Pancreas (tissue), 10 donors: Measurements from ENCODE around the gene FMO3. TPM values are rescaled to one million over a fixed set of nuclear protein-coding genes. Genes with fewer than 3 reads are reported as not detected.

Experiments
- ATAC-seq, 4 donors: fragments of 200-7000 bp; cut with Tn5 transposase; one replicate each; pipeline versions ENCODE4 v1.8.0 to v1.9.1; 2020; ENCODE audit warnings: mild to moderate bottlenecking in 4 of 4, moderate library complexity in 4 of 4
- DNase-seq, 6 donors: peaks; one replicate each; pipeline ENCODE4 v3.0.0-alpha.2; 2020
- FAIRE-seq: peaks from 2 replicates; lab custom pipeline; 2012; peaks lifted over from hg19 to GRCh38; lab: Jason Lieb, UNC
- H3K27ac ChIP-seq, 4 donors: fragments of 200-600 bp; sonication (generic); 1 replicate in 3 of 4; 2 replicates in 1 of 4; pipeline versions ENCODE4 v1.5.0 to v1.8.0; 2020
- H3K27me3 ChIP-seq, 4 donors: fragments of 200-600 bp; one replicate each; pipeline ENCODE4 v1.8.0; 2021
- H3K36me3 ChIP-seq, 3 donors: fragments of 200-600 bp; sonication (generic) in 1 of 3; one replicate each; pipeline versions ENCODE4 v1.5.0 to v1.8.0; 2020 to 2021
- H3K4me1 ChIP-seq, 3 donors: fragments of 200-600 bp; one replicate each; pipeline ENCODE4 v1.8.0; 2021
- H3K4me3 ChIP-seq, 4 donors: fragments of 200-600 bp; sonication (generic) in 2 of 4; one replicate each; pipeline versions ENCODE4 v1.5.0 to v1.8.0; 2020 to 2021
- H3K9me3 ChIP-seq, 4 donors: fragments of 200-600 bp; one replicate each; pipeline ENCODE4 v1.8.0; 2021
- CTCF ChIP-seq, 4 donors: fragments of 200-600 bp; sonication (generic) in 3 of 4; IDR thresholded peaks; one replicate each; pipeline versions ENCODE4 v1.5.0 to v1.8.0; 2021; ENCODE audit warnings: antibody characterized with exemption in 4 of 4
- WGBS, 2 donors: extraction: QIAGEN DNeasy Blood & Tissue Kit; methylation state at CpG; one replicate each; pipeline ENCODE4 v1.1.7; 2013; 5-methylcytosine and 5-hydroxymethylcytosine counted together
- intact Hi-C, 3 donors: fragments of 100-400 bp; cut with DNase I; formaldehyde crosslinking; loops; one replicate each; pipeline versions ENCODE4 v1.11.1 to v1.14.2; 2022
- polyA plus RNA-seq, 2 donors: library from polyadenylated mRNA; stranded (reverse); fragments of 200-250 nt; gene quantifications; one replicate each; pipeline ENCODE4 v1.2.3, GENCODE V29; 2013
- total RNA-seq, 6 donors: library from RNA; stranded (reverse); fragmentation: NEBNext Ultra II Directional in 4 of 6; extraction: Animal tissue kit (Norgen Biotek cat#: 25700) in 4 of 6; gene quantifications; one replicate each; pipeline versions ENCODE4 v1.2.1 to v1.2.4, GENCODE V29; 2021 to 2023
- donor health status: healthy with polysubstance abuse.
- donor health status: DM: no; HTN: no; CAD: no; lungs with moderate emphysema.
- donor health status: DM: no; HTN: no; CAD: no.
- donor health status: control.
- donor health status: control.
- donor health status: Bipolar disorder and iron deficiency.
- donor health status: DM: yes; HTN: yes; CAD: no.
- donor health status: DM: no; HTN: no; CAD: no.
- donor health status: DM: no; HTN: no; CAD: no.
- donor health status: DM: yes; HTN: yes; CAD: no.

Gene FMO3
- total and polyA plus RNA-seq, 8 donors, result 0.28 to 4.7 (median 1.4) TPM

- H3K9me3 ChIP-seq, result no peaks in the 10 kb centered on the region
- intact Hi-C loops, result no loop called here
- H3K27me3 ChIP-seq, result no peaks in the 10 kb centered on the region
- 18 to 44% methylated on average over 2 of the region's 2 CpGs for WGBS, 2 donors
- H3K4me1 ChIP-seq, result no peaks in the 10 kb centered on the region
- TF ChIP-seq CTCF (IDR thresholded peaks at IDR 0.05), result no peak
- DNase-seq, result no peak
- H3K36me3 ChIP-seq, result no peaks in the 10 kb centered on the region
- H3K27ac ChIP-seq, result no peak overlapping the region
- H3K4me3 ChIP-seq, result no peak overlapping the region
- no peak for ATAC-seq
- no peak for FAIRE-seq
These were observed 28.9 kb downstream of the FMO3 start for GRCh38 chr1:171119648-171120047.

GRCh38 chr1:171122299-171122698 lies 31.6 kb downstream of the FMO3 start:
- Histone ChIP-seq H3K36me3 (no peaks in the 10 kb centered on the region), H3K27me3 (no peaks in the 10 kb centered on the region), H3K9me3 (no peaks in the 10 kb centered on the region), H3K27ac (no peak overlapping the region), H3K4me3 (no peak overlapping the region), H3K4me1 (no peaks in the 10 kb centered on the region)
- TF ChIP-seq CTCF (IDR thresholded peaks at IDR 0.05), result no peak
- intact Hi-C loops, result no loop called here
- no peak for DNase-seq
- no peak for ATAC-seq
- no peak for FAIRE-seq

GRCh38 chr1:171122893-171123292 lies 32.2 kb downstream of the FMO3 start:
- no peaks in the 10 kb centered on the region for H3K9me3 ChIP-seq
- no peak overlapping the region for H3K27ac ChIP-seq
- ATAC-seq (no peak), FAIRE-seq (no peak), DNase-seq (no peak)
- H3K27me3 ChIP-seq, result no peaks in the 10 kb centered on the region
- H3K4me1 ChIP-seq, result no peaks in the 10 kb centered on the region
- H3K36me3 ChIP-seq, result no peaks in the 10 kb centered on the region
- intact Hi-C loops, result no loop called here
- TF ChIP-seq CTCF (IDR thresholded peaks at IDR 0.05), result no peak
- no peak overlapping the region for H3K4me3 ChIP-seq

- ATAC-seq (peak in 1 of 4 donors; percentile 14), FAIRE-seq (no peak), DNase-seq (no peak)
- no peak for TF ChIP-seq CTCF (IDR thresholded peaks at IDR 0.05)
- Histone ChIP-seq H3K4me1 (no peaks in the 10 kb centered on the region), H3K4me3 (no peak overlapping the region), H3K36me3 (no peaks in the 10 kb centered on the region), H3K9me3 (no peaks in the 10 kb centered on the region), H3K27me3 (no peaks in the 10 kb centered on the region), H3K27ac (no peak overlapping the region)
- WGBS, 2 donors, result 55 to 70% methylated on average over 4 of the region's 4 CpGs
- intact Hi-C loops, result no loop called here
These were observed 35.8 kb downstream of the FMO3 start for GRCh38 chr1:171126504-171126903.

- 79 to 87% methylated on average over 1 of the region's 1 CpG for WGBS, 2 donors
These were observed 36.4 kb downstream of the FMO3 start for GRCh38 chr1:171127099-171127498.

More at GRCh38 chr1:171127099-171127498, 36.4 kb downstream of the FMO3 start:
- Histone ChIP-seq H3K27me3 (no peaks in the 10 kb centered on the region), H3K27ac (no peak overlapping the region), H3K36me3 (no peaks in the 10 kb centered on the region), H3K9me3 (no peaks in the 10 kb centered on the region), H3K4me3 (no peak overlapping the region), H3K4me1 (no peaks in the 10 kb centered on the region)
- no peak for DNase-seq
- FAIRE-seq, result no peak
- TF ChIP-seq CTCF (IDR thresholded peaks at IDR 0.05), result no peak
- ATAC-seq, result no peak
- intact Hi-C loops, result no loop called here
